NCI-H748 (cell line): Measurements from ENCODE around the gene KLHL30.
A peak's percentile ranks its signal among the peaks of the same experiment; 100 is the strongest.
"Not testable (repeated sequence)": the region's sequence is repeated elsewhere in the genome, so short reads cannot be mapped to it uniquely, and the experiment has no call there.

Source experiments
- DNase-seq: peaks from one replicate; lab custom pipeline; 2025; ENCODE audit not compliant: unreplicated experiment; lab: John Stamatoyannopoulos, UW

KLHL30 gene

DNA sequence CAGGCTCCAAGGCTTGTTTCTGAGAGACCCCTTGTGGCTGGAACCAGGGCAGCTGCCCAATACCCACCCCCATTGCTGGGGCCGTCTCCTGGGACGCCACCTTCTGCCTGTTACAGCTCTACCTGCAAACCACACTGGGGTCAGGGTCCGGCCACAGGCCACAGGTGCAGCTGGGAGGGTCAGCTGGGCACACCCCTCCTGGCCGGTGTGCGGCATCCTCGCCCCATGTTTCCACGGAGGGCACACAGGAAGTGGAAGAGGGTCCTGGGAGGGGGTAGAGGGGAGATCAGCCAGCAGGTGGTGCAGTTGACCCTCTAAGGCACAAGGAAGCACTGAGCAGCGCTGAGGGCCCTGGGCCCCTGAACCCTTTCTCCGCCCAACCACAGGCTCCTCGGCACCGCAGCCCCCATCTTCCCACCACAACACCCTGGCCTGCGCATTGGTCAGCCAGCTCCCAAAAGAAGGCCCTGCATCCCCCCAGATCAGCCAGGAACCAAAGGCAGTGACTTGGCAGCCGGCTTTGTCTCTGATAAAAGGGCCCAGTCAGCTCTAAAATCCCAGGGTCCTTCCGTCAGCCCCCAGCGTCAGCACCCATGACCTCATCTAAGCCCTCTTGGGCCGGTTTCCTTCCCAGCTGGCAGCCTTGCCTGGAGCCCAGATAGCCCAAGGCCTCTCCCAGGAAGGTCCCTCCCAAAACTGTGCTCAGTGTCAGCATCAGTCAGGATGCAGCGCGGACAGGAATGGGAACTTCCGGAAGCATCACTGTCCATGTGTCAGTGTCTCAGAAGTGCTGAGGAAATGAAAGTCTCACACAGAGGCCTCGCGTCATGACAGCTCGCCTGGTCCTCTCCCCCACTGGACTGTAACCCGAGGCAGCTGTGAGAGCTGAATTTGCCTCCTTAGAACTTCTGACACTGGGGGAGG is 22.0 kb downstream of the KLHL30 start:
- DNase-seq = peak; percentile 14

DNA sequence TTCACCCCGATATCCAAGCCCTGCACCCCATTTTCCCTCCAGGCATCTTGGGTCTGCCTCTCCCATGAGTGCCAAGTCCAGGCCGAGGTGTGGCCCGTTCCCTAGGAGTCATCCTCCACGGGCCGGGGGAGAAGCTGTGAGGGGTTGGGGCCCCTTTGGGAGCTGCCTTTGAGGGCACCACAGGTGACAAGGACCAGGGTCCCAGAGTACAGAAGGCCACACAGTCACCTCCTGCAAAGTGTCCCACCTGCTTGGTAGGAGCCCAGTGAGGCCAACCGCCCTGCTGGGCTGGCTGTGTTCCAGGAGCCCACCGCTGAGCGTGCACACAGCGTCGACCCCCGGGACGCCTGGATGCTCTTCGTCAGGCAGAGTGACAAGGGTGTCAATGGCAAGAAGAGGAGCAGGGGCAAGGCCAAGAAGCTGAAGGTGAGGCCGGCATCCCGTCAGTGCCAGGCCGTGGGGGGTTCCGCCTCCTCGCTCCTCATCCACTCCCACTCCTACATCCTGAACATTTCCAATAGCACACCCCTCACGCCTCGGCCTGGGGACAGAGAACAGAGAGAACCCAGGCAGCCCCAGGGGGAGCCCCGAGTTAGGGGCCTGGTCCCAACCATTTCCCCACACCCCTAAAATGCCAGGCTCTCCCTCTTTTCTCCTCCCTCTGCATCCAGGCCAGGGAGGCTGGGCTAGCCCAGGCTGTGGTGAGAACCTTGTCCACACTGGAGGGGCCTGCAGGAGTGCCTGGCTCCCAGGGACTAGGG is 23.0 kb downstream of the KLHL30 start:
- no peak for DNase-seq

DNA sequence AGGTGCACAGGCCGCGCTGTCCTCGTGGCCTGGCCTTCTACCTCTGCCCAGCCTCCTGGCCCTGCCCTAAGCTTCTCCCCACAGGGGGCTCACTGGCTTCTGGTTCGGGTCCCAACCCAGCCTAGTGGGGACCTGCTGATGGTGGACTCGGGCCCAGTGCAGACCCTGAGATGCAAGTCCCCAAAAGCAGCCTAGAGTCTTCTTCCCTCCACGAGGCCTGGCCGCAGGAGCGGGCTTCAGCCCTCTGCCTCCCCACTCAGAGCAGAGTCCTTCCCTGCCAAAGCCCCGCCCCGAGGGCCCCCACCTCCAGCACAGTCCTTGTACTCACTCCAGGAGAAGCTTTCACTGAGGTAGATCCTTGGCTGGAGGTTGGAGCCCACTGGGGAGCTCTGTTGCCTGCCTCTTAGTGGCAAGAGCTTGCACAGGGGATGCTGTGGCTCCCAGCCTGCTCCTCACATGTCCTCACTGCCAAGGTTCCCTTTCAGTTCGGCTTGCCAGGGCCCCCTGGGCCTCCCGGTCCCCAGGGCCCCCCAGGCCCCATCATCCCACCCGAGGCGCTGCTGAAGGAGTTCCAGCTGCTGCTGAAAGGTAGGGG is 23.9 kb downstream of the KLHL30 start:
- no peak for DNase-seq

DNA sequence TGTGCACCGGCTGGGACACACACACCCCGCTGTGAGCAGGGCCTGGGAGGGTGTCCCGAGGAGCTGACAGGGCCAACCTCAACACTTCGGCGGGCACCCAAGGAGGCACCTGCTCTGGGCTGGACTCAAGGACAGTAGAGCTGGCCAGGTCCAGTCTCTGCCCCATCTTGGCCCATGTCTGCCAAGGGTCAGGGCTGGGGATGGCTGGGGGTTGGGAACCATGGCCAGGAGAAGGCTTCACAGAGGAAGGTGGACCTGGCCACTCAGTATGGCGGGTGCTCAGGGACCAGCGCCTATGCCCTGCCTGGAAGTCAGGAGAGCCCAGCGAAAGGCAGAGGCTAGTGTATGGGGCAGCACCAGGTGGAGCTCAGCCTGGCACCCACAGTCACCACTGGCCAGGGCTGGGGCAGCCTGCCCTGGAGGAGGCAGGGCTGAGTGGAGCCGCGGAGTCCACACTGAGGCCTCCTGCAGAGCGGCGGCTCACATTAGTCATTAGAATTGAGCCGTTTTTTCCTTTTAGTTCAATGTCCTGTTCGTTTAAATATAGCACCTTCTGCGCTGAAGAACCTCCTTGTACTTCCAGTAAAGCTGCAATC is 24.5 kb downstream of the KLHL30 start:
- peak; percentile 20 for DNase-seq

DNA sequence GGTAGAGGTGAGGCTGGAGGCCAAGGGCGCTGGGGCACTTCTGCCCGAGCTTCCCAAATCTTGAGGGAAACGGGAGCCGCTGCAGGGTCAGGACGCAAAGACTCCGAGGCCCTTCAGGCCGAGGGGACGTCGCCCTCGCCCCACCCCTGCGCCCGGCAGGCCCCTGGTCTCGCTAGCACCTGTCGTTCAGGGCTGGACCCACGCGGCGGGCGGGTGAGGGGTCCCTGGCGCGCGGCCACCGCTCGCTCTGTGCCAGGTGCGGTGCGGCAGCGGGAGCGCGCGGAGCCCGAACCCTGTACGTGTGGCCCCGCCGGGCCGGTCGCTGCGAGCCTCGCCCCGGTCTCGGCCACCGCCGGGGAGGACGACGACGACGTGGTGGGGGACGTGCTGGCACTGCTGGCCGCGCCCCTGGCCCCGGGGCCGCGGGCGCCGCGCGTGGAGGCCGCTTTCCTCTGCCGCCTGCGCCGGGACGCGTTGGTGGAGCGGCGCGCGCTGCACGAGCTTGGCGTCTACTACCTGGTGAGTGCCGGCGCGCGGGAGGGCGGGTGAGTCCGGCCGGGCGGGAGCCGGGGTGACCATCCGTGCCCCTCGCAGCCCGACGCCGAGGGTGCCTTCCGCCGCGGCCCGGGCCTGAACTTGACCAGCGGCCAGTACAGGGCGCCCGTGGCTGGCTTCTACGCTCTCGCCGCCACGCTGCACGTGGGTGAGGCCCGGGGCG is 25.2 kb downstream of the KLHL30 start:
- peak; percentile 30 for DNase-seq

DNA sequence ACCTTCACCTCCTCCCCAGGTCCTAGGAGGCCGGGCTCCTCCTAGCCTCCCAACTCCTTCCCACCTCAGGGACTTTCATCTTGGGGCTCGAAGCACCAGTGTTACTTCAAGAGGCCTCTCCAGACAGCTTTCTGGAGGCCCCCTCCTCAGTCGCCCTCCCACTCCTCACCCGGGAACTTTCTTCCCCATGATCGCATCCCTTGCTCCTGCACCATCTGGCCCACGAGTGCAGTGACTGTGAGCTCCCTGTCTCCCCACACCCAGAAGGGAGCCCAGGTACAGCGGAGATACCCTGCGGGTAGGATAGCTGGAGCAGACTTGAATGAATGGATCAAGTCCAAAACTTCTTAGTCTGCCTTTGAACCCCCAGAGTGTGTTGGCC is 26.4 kb downstream of the KLHL30 start:
- DNase-seq = no peak

DNA sequence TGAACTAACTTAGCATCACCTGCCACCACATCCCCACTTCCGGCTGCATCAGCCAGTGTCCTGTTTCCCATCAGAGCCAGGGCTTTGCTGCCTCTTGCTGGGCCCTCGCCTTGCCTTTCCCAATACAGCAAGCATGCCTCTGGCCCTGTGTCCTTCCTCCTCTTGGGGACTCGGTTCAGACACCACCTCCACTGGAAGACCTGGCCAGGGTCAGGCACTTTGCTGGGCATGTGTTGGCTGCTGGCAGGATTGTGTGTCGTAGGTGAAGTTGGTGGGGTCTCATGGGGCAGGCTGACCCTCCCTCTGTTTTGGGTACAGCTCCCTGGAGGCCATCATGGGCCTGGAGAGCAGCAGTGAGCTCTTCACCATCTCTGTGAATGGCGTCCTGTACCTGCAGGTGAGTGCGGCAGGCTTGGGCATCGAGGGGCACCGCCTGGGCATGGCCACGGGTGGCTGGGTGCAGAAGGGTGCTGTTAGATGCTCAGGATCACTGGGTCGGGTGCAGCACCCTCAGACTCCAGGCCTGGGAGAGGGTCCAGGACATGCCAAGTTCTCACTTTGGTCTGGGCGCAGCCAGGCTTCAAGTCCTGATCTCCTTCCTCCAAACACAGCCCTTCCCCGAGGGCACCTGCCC is 26.9 kb downstream of the KLHL30 start:
- no peak for DNase-seq

DNA sequence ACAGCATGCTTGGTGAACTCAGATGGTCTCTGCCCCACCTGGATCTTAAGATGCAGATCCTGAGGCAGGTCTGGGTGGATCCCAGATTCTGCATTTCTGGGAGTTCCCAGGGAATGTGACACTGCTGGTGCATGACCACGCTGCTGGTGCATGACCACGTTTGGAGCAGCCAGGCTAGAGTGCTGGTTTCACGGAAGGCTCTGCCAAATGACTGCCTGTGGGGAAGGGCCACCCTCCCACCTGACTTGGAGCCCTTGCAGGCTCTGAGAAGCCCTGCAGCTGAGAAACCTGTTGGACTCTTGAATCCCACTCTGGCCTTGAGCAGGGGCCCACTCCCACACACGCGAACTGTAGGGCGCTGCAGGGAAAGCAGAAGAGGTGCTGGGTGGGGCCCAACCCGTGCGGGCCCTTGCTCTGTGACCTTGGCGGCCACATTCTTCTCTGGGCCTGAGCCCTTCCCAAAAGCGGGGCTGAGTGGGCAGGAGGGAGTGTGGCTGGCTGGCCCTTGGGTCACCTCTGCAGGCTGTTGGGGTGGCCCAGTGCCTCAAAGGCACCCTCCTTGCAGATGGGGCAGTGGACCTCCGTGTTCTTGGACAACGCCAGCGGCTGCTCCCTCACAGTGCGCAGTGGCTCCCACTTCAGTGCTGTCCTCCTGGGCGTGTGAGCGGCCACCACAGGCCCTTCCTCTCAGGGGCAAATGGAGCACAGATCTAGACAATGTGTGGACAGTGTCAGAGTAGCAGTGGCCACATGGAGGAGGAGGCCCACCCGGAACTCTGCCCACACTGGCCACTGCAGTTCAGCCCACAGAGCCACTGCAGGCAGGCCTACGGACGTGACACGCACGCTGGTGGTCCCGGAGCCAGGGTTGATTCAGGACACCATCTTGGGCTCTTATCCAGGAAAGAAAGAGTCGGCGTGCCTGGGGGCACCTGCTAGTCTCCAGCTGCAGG is 28.2 kb downstream of the KLHL30 start:
- DNase-seq = no peak

DNA sequence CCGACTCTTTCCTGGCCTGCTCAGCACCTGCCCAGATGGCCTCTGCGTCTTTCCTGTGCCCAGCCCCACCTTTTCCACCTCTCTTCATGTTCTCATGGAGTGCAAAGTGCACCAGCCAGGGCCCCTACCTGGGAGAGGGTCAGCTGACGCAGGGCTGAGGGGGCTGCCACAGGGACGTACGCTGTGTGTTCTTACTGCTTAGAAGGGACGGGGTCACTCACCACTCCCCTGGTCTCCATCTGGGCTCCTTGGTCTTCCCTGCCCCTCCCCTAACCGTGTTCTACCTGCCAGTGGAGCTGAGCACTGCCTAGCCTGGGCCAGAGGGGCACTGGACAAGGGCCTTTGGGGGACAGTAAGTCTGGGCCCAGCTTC is 28.9 kb downstream of the KLHL30 start:
- DNase-seq = no peak

DNA sequence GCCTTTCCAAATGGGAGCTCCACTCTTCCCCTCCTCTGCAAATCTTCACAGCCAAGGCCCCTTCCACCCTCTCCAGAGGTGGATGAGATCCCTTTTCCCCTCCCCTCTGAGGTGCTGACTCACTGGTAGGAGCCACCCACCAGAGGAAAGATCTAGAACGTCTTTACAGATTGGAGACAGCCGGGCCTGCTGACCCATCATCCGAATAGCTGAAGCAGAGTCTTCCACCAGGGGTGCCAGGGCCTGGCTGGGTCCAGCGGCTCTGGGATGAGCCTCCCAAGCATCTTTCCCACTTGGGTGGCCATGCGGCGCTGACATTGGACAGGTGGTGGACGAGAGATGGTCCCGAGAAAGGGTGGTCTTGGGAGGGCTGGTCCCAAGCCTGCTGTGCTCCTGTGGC is 29.3 kb downstream of the KLHL30 start:
- DNase-seq = no peak

DNA sequence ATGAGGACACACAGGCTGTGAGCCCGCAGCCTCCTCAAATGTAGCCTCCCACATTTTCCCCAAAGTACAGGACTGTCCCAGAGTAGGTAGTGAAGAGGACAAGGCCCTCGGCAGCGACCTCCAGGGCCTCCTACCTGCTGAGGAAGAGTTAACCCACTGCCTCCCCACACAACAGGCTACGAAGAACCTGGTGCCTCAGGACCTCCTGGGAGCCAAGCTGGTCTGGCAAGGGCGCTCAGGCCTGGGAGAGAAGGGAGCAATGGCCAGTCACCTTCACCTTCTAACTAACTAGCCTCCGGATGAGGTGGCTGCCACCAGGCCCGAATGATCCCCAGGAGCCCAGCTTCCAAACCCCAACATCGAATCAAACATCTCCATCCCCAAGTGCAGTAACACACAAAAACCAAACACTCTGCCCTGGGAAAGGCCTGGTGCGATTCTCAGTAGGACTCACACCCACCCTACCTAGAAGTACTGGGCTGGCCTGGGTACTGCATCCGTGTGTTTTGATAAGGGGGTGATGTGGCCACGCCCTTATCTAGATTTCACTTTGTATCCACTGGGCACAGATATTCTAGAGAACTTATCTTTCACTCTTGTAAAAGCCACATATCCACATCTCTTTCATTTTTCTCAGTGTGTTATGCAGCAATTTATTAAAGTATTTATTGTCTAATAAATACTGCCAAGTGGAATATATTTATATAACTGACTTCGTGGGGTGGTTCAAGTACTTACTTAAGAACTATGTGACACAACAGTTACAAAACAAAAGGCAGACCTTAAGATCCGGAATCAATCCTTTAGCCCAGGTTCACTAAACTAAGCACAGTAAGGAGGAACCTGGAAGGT is 30.0 kb downstream of the KLHL30 start:
- DNase-seq = no peak

DNA sequence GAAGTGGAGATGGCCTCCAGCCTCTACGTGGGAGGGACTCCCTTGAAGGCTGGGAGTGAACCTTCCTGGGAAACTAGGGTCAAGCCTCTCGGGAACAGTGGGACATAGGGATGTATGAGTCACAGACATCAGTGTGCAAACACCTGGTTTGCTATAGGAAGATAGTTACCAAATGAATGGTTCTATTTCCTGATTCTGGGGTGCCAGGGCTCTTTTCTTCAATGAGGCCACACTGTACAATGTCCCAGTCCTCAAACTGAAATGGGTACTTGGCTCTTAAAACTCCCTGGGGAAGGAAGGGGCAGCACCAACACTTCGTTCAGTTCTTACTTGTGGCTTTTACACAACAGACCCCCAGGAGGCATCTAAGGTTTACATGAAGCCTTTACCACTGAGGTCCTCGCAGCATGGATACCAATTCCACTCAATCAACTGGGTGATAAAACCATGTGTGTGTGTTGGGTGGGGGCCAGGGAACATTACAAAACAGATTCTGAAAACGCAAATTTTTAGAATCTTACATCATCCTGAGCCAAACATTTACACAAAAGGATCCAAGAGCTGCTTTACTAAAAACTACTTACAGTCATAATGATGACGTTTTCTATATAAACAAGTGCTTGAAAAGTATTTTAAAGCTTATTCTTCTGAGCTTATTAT is 30.7 kb downstream of the KLHL30 start:
- DNase-seq = no peak

DNA sequence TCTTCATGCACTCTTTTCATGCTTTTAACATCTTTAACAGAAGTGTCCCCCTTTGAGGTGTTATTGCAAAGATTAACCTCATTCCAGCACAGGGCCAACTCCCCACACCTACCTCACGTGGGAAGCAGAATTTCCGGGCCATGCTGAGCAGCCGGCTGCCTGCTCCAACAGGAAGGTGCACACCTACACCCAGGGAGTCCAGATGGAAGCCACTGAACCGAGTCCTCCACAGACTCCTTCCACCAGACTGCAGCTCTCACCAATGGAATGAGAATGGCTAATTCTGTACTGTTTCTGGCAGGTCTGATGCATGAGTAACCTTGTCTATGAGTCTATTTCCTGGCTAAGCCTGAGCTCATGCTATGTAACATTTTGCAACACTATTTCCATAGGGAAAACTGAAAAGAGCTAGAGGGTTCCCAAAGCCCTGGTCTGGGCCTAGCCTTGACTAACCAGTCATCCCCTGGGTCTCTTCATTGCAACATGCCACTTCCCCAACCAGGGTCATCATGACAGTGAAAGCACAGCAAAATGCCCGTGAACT is 31.3 kb downstream of the KLHL30 start:
- no peak for DNase-seq

DNA sequence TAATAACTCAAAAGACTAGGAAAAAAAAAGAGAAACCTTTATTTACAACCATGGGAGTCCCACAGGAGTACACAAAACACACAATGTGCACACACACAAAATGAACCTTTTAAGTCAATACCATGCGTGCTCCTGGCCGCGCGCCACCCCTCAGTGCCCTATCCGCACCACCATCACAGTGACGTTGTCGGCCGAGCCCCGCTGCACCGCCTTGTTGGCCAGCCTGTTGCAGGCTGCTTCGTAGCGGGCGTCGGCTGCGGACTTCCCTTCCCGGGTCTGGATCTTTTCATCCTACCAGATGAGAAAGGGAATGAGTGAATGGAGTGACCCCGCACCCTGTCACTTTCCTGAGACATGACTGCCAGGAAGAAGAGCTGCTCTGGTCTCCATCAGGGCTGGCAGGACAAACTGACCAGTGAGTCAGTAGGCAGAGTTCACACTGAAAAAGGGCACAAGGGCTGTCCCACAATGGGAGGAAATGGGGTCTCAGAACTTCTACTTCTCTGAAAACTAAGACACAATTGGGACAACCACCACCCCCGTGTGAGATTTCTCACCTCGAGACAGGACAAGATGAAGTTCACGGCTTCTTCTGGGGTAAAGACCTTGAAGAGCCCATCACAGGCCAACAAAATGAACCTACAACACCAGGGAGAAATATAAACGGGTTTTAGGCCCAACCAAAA is 32.1 kb downstream of the KLHL30 start:
- DNase-seq = no peak

DNA sequence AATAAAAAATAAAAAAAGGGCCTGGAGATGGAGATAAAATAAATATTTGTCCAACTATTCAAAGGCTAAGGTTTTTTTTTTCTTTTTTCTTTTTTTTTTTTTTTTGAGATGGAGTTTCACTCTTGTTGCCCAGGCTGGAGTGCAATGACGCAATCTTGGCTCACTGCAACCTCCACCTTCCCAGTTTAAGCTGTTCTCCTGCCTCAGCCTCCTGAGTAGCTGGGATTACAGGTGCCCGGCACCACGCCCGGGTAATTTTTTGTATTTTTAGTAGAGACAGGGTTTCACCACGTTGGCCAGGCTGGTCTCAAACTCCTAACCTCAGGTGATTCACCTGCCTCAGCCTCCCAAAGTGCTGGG is 32.6 kb downstream of the KLHL30 start:
- not testable (repeated sequence) for DNase-seq

DNA sequence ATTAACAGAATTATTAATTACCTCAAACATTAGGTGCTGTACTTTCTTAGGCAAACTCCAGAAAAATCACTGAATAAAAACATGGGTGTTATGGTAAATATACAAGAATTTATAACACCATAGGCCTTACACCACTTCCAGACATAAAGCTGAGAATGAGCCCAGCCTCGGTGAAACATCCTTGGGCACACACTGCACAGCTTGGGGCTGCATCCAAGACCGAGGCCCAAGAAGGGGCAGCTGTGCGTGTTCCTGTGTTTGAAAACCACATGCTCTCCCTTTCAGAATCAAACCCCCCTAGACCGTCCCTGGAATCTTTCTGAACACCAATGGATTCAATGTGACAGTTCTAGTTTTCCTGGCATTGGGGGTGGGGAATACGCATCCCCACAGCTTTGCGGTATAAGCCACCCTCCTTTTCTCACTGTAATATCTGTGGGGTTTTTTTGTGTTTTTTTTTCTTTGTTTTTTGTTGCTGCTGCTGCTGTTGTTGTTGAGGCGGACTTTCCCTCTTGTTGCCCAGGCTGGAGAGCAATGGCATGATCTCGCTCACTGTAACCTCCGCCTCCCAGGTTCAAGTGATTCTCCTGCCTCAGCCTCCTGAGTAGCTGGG is 33.2 kb downstream of the KLHL30 start:
- DNase-seq = no peak

DNA sequence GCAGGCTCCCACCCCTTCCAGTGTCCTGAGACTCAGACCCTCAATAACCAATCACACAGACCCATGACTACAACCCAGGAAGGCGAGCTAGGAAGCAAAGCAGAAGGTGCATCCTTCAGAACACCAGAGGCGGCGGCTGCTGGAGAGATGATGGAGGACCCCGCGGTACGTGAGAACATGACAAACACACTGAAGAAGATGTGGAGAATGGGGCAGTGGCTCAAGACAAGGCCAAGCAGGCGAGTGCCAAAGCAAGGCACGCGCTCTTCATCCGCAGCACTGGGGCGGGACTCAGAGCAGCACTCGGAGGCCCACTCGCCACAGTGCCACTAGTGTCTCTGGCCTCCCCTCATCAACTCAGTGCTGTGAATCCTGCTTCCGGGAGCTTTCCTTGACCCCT is 34.0 kb downstream of the KLHL30 start:
- DNase-seq = no peak
